Naive B cell (primary cell): ENCODE data around the gene RPTOR. TPM values are rescaled to one million over a fixed set of nuclear protein-coding genes. Genes with fewer than 3 reads are reported as not detected.
"Not testable (repeated sequence)": the region's sequence is repeated elsewhere in the genome, so short reads cannot be mapped to it uniquely, and the experiment has no call there.

Source experiments
- ATAC-seq, 2 donors: fragments of 150-1000 bp; cut with Tn5 transposase; 2 replicates each; pipeline ENCODE4 v1.10.0; 2021; ENCODE audit warnings: low read depth in 2 of 2, mild to moderate bottlenecking in 2 of 2, moderate library complexity in 2 of 2
- DNase-seq: peaks from one replicate; pipeline ENCODE4 v3.0.0; 2022
- H3K27ac Mint-ChIP-seq, 6 donors: one replicate each; pipeline ENCODE4 v1.8.0; 2020 to 2022; ENCODE audit warnings: mild to moderate bottlenecking in 6 of 6, mixed read lengths in 6 of 6, moderate library complexity in 5 of 6, inconsistent platforms in 2 of 6
- H3K27me3 Mint-ChIP-seq, 3 donors: one replicate each; pipeline ENCODE4 v1.8.0; 2021 to 2022; ENCODE audit warnings: mixed read lengths in 3 of 3, mild to moderate bottlenecking in 1 of 3
- H3K36me3 Mint-ChIP-seq, 2 donors: one replicate each; pipeline ENCODE4 v1.8.0; 2020 to 2022; ENCODE audit warnings: mixed read lengths in 2 of 2, inconsistent platforms in 1 of 2, mild to moderate bottlenecking in 1 of 2
- H3K4me1 Mint-ChIP-seq, 3 donors: one replicate each; pipeline ENCODE4 v1.8.0; 2020 to 2022; ENCODE audit warnings: mixed read lengths in 3 of 3, inconsistent platforms in 1 of 3, mild to moderate bottlenecking in 1 of 3, moderate library complexity in 1 of 3
- H3K4me3 Mint-ChIP-seq, 8 donors: one replicate each; pipeline ENCODE4 v1.8.0; 2020 to 2022; ENCODE audit warnings: mild to moderate bottlenecking in 8 of 8, mixed read lengths in 8 of 8, moderate library complexity in 8 of 8, inconsistent platforms in 2 of 8
- H3K9me3 Mint-ChIP-seq, 7 donors: one replicate each; pipeline ENCODE4 v1.8.0; 2020 to 2022; ENCODE audit warnings: mixed read lengths in 7 of 7, mild to moderate bottlenecking in 5 of 7, inconsistent platforms in 2 of 7, moderate library complexity in 1 of 7
- polyA plus RNA-seq, 6 donors: library from polyadenylated mRNA; unstranded; fragments of 300-500 nt; fragmentation: Illumina TruSeq; gene quantifications; one replicate each; pipeline ENCODE4 v1.2.3, GENCODE V29; 2021; ENCODE audit warnings: low read depth in 6 of 6

Gene RPTOR
- polyA plus RNA-seq, 6 donors from 2014 or later = 5.5 to 13.9 (median 9.0) TPM

DNA sequence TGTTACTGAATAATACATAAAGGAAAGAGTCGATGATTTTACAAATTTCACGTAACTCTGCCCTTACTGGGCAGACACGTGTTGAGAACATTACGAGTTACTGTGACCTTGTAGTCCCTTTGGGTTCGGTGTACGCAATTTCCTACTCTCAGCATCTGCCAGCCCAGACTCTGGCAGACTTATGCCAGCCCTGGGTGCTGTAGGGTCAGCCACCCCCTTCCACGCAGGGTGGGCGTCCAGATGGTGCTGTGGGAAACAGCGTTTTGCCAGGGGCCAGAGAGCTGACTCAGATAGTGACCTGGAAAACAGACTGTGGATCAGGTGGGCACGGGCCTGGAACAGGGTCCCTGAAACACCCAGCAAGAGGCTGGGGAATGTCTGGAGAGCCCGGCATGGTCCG is 148.9 kb downstream of the RPTOR start:
- no peak overlapping the region for H3K4me3 Mint-ChIP-seq
- no peaks in the 10 kb centered on the region for H3K36me3 Mint-ChIP-seq
- DNase-seq (no peak), ATAC-seq (no peak)
- no peaks in the 10 kb centered on the region for H3K27me3 Mint-ChIP-seq
- H3K9me3 Mint-ChIP-seq = no peaks in the 10 kb centered on the region
- H3K27ac Mint-ChIP-seq = no peak overlapping the region
- peaks cover 18 to 39% (median 22%) of the 10 kb centered on the region in 3 donors for H3K4me1 Mint-ChIP-seq

DNA sequence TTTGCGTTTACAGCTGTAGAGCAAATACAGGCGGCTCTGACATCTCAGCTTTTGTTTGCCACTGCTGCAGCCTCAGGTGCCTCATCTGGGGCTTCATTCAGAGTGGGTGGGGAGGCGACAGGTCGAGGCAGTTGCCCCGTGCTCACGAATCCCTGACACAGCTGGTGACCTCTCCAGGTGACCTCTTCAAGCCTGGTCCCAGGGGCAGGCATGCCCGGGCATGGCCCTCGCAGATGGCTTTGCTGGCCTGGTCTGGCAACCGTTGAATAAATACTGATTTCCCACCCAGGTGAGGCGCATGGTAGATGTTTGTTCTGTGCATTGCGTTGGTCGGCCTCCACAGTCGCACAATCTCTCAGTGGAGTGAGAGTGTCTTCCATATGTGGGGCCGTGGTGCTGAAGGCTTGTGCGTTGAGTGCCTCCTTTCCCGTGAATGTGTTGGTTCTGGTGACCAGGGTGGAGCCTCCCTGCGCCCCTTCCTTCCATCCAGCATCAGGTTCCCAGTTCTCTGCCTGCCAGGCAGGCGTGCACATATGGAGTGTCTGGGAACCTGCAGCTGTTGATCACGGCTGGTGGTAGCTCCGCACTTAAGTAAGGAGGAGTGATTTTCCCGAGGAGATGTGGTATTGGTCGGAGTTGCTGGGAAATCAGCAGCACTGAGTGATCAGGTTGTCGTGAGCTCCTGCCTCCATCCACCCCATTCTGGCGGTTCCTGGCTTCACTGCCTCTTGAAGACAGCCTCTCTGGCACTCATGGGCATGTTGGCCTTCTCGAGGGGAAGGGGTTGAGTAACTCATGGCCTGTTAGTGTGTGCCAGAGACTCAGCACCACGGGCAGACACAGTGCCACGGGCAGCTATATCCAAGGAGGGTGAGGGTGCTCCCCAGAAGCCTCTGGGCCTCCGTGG is 149.7 kb downstream of the RPTOR start:
- Mint-ChIP-seq H3K27me3 (no peaks in the 10 kb centered on the region), H3K27ac (no peak overlapping the region), H3K4me1 (peaks cover 23 to 47% (median 27%) of the 10 kb centered on the region in 3 donors), H3K36me3 (no peaks in the 10 kb centered on the region), H3K4me3 (no peak overlapping the region), H3K9me3 (no peaks in the 10 kb centered on the region)
- ATAC-seq (no peak), DNase-seq (no peak)

DNA sequence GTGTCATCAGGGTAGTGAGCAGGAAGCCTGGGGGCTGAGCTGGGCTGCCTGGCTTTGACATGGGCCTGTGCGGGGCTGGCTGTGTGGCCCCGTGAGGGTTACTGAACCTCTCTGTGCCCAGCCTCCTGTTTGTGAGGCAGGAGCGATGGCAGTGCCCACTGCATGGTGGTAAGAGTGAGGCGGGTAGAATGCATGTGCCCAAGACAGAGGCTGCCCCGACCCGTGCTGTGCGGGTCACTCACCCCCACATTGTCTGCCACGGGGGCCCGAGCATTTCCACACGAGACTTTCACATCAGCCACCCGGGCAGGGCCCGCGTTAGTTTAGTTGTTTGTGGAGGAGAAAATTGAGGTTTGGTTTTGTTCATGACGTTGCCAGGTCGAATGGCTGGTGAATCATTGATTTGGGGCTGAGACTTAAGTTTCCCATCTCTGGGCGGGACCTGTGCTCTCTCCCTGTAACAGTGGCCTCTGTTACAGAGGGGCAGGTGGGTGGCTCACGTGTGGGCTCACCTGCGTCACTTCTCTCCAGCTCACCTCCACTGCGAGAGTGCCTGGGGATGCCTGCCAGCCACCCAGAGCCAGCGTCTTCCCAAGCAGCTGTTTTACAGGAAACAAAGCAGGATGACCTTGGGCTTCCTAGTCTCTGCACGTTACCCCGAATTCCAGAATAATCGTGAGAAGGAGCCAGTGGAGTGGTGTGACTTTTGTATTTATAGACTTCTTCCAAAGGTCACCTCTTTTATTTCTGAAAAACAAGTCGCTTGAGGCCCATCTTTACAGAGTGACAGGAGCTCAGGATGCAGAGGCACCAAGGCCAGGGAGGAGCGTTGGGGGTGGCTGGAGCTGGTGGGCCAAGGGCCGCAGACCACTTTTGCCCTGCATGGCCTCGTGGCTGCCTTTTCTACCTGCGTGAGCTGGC is 150.6 kb downstream of the RPTOR start:
- Mint-ChIP-seq H3K4me3 (no peak overlapping the region), H3K9me3 (peaks cover 0 to 5% (median 0%) of the 10 kb centered on the region in 7 donors), H3K36me3 (no peaks in the 10 kb centered on the region), H3K27ac (peak overlapping the region in 1 of 6 donors; percentile 39), H3K27me3 (no peaks in the 10 kb centered on the region), H3K4me1 (peaks cover 27 to 54% (median 31%) of the 10 kb centered on the region in 3 donors)
- ATAC-seq = no peak
- DNase-seq = no peak

DNA sequence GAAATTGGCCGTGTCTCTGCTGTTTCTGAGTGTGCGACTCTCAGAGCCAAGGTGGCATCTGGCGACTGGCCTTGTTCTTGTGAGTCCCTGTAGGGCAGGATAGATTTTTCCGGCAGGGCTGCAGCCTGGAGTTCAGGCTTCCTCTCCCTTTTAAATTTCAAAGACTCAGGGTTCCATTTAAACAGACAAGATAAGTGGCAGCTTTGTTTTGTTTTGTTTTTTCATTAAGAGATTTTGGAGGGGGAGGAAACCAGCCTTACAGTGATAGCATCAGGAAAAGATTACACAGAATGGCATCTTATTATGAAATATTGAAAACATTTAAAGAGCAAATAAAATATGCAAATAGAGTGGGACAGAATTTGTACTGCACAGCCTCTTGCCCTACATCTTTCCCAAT is 151.3 kb downstream of the RPTOR start:
- no peak overlapping the region for H3K4me3 Mint-ChIP-seq
- H3K9me3 Mint-ChIP-seq = peaks cover 0 to 10% (median 0%) of the 10 kb centered on the region in 7 donors
- H3K36me3 Mint-ChIP-seq = no peaks in the 10 kb centered on the region
- no peak for ATAC-seq
- no peak for DNase-seq
- no peak overlapping the region for H3K27ac Mint-ChIP-seq
- H3K4me1 Mint-ChIP-seq = peaks cover 28 to 54% (median 34%) of the 10 kb centered on the region in 3 donors
- no peaks in the 10 kb centered on the region for H3K27me3 Mint-ChIP-seq

DNA sequence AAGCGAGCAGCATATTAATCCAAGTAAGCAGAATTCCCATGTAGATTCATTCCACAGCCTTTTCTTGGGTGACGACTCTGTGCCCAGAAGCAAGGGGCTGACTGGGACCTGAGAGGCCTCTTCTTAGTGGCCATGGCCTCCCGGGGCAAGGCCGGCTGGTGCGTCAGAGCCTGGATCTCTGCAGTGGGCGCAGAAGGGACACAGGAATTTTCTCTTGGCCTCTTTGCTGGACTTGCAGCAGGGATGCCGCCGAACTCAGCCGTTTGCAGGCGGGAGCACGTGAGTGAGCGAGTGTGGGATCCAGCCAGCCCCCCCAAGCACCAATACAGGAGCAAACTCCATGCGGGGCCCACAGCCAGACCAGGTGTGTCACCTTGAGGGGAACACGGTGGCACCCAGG is 151.8 kb downstream of the RPTOR start:
- Mint-ChIP-seq H3K27me3 (no peaks in the 10 kb centered on the region), H3K4me1 (peaks cover 28 to 49% (median 30%) of the 10 kb centered on the region in 3 donors), H3K27ac (peak overlapping the region in 1 of 6 donors; percentile 20), H3K4me3 (no peak overlapping the region), H3K36me3 (no peaks in the 10 kb centered on the region), H3K9me3 (peaks cover 0 to 10% (median 0%) of the 10 kb centered on the region in 7 donors)
- ATAC-seq (no peak), DNase-seq (no peak)

DNA sequence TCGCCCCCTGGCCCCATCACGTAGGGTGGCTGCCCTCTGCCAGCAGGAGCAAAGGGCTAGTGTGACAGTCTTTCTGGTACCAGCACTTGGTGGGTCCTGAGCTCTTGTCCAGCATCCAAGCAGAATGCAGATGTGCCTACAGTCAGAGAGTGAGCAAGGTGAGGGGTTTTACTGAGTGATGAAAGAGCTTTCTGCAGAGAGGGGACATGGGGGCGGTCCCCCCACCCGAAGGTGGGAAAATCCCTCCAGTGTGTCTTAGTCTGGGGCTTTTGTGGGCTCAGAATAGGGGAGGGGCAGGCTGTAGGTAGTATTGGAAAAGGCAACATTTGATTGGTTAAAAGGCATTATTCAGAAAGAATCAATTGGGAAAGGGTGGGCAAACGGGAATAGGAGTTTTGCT is 152.3 kb downstream of the RPTOR start:
- no peak for DNase-seq
- H3K9me3 Mint-ChIP-seq = peaks cover 0 to 10% (median 0%) of the 10 kb centered on the region in 7 donors
- H3K27ac Mint-ChIP-seq = peak overlapping the region in 2 of 6 donors; percentile 26 to 49
- H3K4me3 Mint-ChIP-seq = no peak overlapping the region
- H3K36me3 Mint-ChIP-seq = no peaks in the 10 kb centered on the region
- no peak for ATAC-seq
- H3K4me1 Mint-ChIP-seq = peaks cover 29 to 49% (median 32%) of the 10 kb centered on the region in 3 donors
- H3K27me3 Mint-ChIP-seq = no peaks in the 10 kb centered on the region

DNA sequence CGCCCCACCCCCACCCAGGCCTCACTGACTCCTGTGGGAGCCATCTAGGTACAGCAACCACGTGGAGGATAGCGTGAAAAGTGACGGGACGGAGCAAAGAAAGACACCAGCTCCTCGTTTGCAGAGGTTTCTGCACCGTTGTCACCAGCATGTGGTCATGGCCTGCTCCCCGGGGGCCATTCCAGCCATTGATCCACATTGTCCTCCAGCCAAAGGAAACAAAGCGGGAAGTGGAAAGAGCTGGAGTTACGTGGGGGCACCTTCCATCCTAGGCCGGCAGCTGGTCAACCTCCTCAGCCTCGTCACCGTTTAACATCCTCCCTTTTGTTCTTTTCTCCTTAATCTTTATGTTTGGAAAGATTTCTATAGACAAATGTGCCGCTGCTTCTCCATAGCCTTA is 153.7 kb downstream of the RPTOR start:
- DNase-seq = no peak
- peaks cover 0 to 15% (median 6%) of the 10 kb centered on the region in 7 donors for H3K9me3 Mint-ChIP-seq
- H3K4me3 Mint-ChIP-seq = no peak overlapping the region
- H3K27ac Mint-ChIP-seq = peak overlapping the region in 1 of 6 donors; percentile 74
- no peak for ATAC-seq
- H3K27me3 Mint-ChIP-seq = no peaks in the 10 kb centered on the region
- H3K4me1 Mint-ChIP-seq = peaks cover 41 to 63% (median 44%) of the 10 kb centered on the region in 3 donors
- peaks cover 0 to 2% of the 10 kb centered on the region in 2 donors for H3K36me3 Mint-ChIP-seq

DNA sequence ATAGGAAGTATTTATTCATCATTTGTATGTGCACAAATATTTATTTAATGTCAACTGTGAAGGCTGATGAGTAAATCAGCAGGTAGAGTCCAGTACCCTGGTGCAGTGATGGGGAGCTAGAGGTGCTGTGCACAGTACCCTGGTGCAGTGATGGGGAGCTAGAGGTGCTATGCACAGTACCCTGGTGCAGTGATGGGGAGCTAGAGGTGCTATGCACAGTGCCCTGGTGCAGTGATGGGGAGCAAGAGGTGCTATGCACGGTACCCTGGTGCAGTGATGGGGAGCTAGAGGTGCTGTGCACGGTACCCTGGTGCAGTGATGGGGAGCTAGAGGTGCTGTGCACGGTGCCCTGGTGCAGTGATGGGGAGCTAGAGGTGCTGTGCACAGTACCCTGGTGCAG is 154.6 kb downstream of the RPTOR start:
- Mint-ChIP-seq H3K4me3 (peak overlapping the region in 1 of 8 donors; percentile 38), H3K4me1 (peaks cover 47 to 72% (median 50%) of the 10 kb centered on the region in 3 donors), H3K9me3 (peaks cover 0 to 15% (median 7%) of the 10 kb centered on the region in 7 donors)
- H3K27ac Mint-ChIP-seq, H3K27me3 Mint-ChIP-seq, ATAC-seq, H3K36me3 Mint-ChIP-seq, DNase-seq: not testable (repeated sequence)

DNA sequence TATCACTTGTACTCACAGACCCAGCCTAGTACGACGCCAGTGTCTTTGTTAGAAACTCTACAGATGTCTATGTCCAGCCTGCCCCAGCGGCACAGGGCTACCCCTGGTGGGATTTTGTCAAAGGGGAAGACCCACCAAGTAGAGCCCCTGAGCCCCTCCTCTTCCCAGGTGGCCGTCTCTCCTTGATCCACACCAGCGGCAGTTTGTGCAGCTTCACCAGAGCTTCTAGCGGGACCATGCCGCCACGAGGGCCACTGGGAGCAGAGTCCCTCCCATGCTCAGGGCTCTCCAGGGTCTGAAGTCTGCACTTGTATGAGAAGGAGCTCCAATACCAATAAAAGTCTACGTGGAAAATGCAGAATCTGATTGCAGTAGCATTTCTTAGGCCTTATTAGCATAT is 157.1 kb downstream of the RPTOR start:
- DNase-seq (no peak), ATAC-seq (no peak)
- Mint-ChIP-seq H3K4me1 (peaks cover 63 to 90% (median 69%) of the 10 kb centered on the region in 3 donors), H3K27me3 (no peaks in the 10 kb centered on the region), H3K27ac (no peak overlapping the region), H3K4me3 (peak overlapping the region in 1 of 8 donors; percentile 15), H3K9me3 (peaks cover 0 to 15% (median 7%) of the 10 kb centered on the region in 7 donors), H3K36me3 (peaks cover 0 to 4% of the 10 kb centered on the region in 2 donors)

DNA sequence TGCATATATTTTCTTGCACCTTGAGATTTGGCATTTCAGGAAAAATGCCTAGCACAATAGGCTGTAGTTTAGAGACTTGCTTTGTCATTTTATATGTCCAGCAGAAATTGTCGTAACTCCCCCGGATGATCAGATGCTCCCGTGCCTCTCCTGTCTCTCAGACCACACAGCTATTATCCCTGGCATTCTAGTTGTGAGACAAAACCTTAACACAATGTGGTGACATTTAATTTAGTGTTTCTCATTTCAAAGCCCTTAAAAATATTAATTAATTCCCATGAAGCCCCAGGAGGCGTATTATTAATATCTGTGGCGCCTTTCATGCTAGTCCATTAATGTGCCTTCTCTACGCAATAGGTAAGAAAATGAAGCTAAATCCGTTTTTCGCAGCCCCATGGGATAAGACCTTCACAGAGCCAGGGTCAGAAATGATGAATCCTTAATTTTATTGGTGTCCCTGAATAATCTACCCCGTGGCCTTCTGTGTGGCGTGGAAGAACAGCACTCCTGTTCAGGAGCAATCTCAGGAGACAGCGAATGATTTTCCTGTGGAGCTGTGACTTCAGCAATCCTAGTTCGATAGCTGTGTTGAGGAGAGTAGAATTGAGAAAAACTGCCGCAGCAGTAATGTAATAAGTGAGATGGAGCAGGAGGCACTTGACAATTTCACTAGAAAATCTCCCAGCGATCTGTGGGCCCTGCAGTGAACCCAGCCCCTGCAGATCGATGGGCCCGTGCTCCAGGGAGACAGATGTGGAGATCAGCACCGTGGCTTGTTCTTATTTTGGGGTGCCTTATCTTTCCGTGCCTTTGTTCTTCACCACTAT is 157.9 kb downstream of the RPTOR start:
- Mint-ChIP-seq H3K27ac (peak overlapping the region in 4 of 6 donors; percentile 18 to 89 (median 52)), H3K4me3 (peak overlapping the region in 5 of 8 donors; percentile 27 to 80 (median 39)), H3K27me3 (no peaks in the 10 kb centered on the region), H3K36me3 (peaks cover 0 to 4% of the 10 kb centered on the region in 2 donors), H3K4me1 (peaks cover 58 to 85% (median 67%) of the 10 kb centered on the region in 3 donors), H3K9me3 (peaks cover 0 to 15% (median 7%) of the 10 kb centered on the region in 7 donors)
- DNase-seq (no peak), ATAC-seq (peak in 1 of 2 donors; percentile 23)

DNA sequence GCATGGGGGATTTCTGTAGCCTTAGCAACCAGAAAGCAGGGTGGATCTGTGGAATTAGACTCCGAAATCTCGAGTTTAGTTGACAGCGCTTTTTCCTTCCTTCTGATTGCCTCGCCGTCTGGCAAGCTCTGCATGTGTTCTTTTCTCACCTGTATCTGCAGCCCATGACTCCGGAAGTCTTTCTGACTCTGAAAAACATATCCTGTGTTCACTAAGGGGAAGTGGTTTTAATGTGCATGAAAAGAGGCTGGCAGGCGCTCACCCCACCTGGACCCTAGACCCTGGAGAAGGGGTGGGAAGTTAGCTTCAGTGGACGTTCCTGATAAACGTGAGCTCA is 158.5 kb downstream of the RPTOR start:
- peaks cover 0 to 8% of the 10 kb centered on the region in 2 donors for H3K36me3 Mint-ChIP-seq
- DNase-seq (no peak), ATAC-seq (peak; percentile 70 to 81)
- H3K27ac Mint-ChIP-seq = peak overlapping the region in 5 of 6 donors; percentile 18 to 89 (median 56)
- peak overlapping the region in 5 of 8 donors; percentile 27 to 80 (median 39) for H3K4me3 Mint-ChIP-seq
- peaks cover 52 to 79% (median 63%) of the 10 kb centered on the region in 3 donors for H3K4me1 Mint-ChIP-seq
- H3K9me3 Mint-ChIP-seq = peaks cover 0 to 15% (median 7%) of the 10 kb centered on the region in 7 donors
- no peaks in the 10 kb centered on the region for H3K27me3 Mint-ChIP-seq

DNA sequence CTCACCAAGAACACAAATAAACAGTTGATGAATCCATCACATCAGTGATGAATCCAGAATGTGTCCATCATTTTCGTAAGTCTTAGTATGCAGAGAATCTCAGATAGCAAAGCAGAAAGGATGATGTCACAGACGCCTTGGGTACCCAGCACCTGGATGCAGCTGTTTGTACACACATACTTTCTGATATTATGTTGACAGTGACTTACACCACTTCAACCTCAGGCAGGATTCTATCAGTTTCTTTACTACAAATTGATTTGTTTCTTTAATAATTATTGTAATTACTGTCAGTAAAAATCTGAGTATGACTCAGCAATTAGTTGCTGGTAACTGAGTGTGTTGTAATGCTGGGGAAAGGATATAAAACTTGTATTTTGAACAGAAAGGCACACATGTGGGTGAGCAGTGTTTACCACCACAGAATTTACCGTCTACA is 159.8 kb downstream of the RPTOR start:
- ATAC-seq = no peak
- H3K4me3 Mint-ChIP-seq = peak overlapping the region in 1 of 8 donors; percentile 26
- H3K27me3 Mint-ChIP-seq = no peaks in the 10 kb centered on the region
- H3K4me1 Mint-ChIP-seq = peaks cover 47 to 68% (median 57%) of the 10 kb centered on the region in 3 donors
- no peak for DNase-seq
- peak overlapping the region in 3 of 6 donors; percentile 47 to 91 (median 74) for H3K27ac Mint-ChIP-seq
- peaks cover 0 to 15% (median 7%) of the 10 kb centered on the region in 7 donors for H3K9me3 Mint-ChIP-seq
- H3K36me3 Mint-ChIP-seq = peaks cover 6 to 14% of the 10 kb centered on the region in 2 donors
